H1 (cell line): ENCODE measurements around the gene RPS6KA5. TPM values are rescaled to one million over a fixed set of nuclear protein-coding genes. Genes with fewer than 3 reads are reported as not detected.

Source experiments
- CTCF ChIA-PET: fragments of 300-600 bp; sonication (Branson Sonifier 250); formaldehyde crosslinking; loops from one replicate; lab custom pipeline; 2021; ENCODE audit not compliant: partially characterized antibody; lab: Charles Lee
- POLR2A ChIA-PET: fragments of 300-600 bp; sonication (Branson Sonifier 250); formaldehyde crosslinking; loops from one replicate; lab custom pipeline; 2021; ENCODE audit warnings: inconsistent platforms; ENCODE audit not compliant: partially characterized antibody; lab: Charles Lee
- DNase-seq, 2 experiments: peaks; one replicate each; pipeline versions ENCODE4 v3.0.0 to v3.0.0-alpha.2; 2010 to 2022; ENCODE audit warnings: low spot score in 2 of 2, low read depth in 1 of 2, mixed read lengths in 1 of 2
- FAIRE-seq: peaks from 2 replicates; lab custom pipeline; 2011; peaks lifted over from hg19 to GRCh38; lab: Jason Lieb, UNC
- H2AFZ ChIP-seq: 2 replicates; pipeline ENCODE4 v1.8.1; 2012; ENCODE audit warnings: low read length, inconsistent platforms
- H2AK5ac ChIP-seq: 2 replicates; pipeline ENCODE4 v1.6.1; 2013; ENCODE audit warnings: low read depth, low read length
- H2BK120ac ChIP-seq: replicated peaks from 2 replicates; pipeline ENCODE3; 2013; ENCODE audit warnings: low read depth, low read length, inconsistent platforms
- H2BK12ac ChIP-seq: 2 replicates; pipeline ENCODE4 v1.6.1; 2013; ENCODE audit warnings: low read depth, low read length
- H2BK15ac ChIP-seq: 2 replicates; pipeline ENCODE4 v1.6.1; 2013; ENCODE audit warnings: low read length
- H2BK20ac ChIP-seq: 2 replicates; pipeline ENCODE4 v1.6.1; 2013; ENCODE audit warnings: low read length
- H2BK5ac ChIP-seq: 2 replicates; pipeline ENCODE4 v1.6.1; 2013; ENCODE audit warnings: low read depth, low read length
- H3K14ac ChIP-seq: 2 replicates; pipeline ENCODE4 v1.6.1; 2013; ENCODE audit warnings: inconsistent platforms; ENCODE audit not compliant: insufficient read length
- H3K18ac ChIP-seq: 2 replicates; pipeline ENCODE4 v1.6.1; 2013; ENCODE audit warnings: low read length; ENCODE audit errors: extremely low read depth
- H3K23ac ChIP-seq: 2 replicates; pipeline ENCODE4 v1.6.1; 2013; ENCODE audit warnings: inconsistent platforms; ENCODE audit not compliant: insufficient read length
- H3K23me2 ChIP-seq: 2 replicates; pipeline ENCODE4 v1.6.1; 2013; ENCODE audit warnings: low read depth, low read length
- H3K27ac ChIP-seq: 2 replicates; pipeline ENCODE4 v1.6.1; 2011; ENCODE audit warnings: low read depth, low read length, inconsistent platforms
- H3K27me3 ChIP-seq, 4 experiments: replicated peaks in 1 of 4; 1 replicate in 1 of 4; 2 replicates in 3 of 4; pipeline versions ENCODE4 v1.6.1 to v1.8.1; 2011 to 2013; ENCODE audit warnings: low read length in 3 of 4, mild to moderate bottlenecking in 3 of 4, inconsistent platforms in 2 of 4, mixed read lengths in 2 of 4, moderate library complexity in 1 of 4; ENCODE audit not compliant: control insufficient read depth in 3 of 4, insufficient read depth in 3 of 4; ENCODE audit errors: extremely low read depth in 1 of 4
- H3K36me3 ChIP-seq, 4 experiments: 2 replicates each; pipeline versions ENCODE4 v1.6.1 to v1.8.1; 2011 to 2013; ENCODE audit warnings: mild to moderate bottlenecking in 4 of 4, low read length in 3 of 4, moderate library complexity in 2 of 4, control low read depth in 1 of 4, inconsistent platforms in 1 of 4; ENCODE audit not compliant: insufficient read depth in 4 of 4, control insufficient read depth in 2 of 4
- H3K4ac ChIP-seq: replicated peaks from 2 replicates; pipeline ENCODE3; 2013; ENCODE audit warnings: low read length, low read depth, mixed read lengths, inconsistent platforms; ENCODE audit not compliant: insufficient read length
- H3K4me1 ChIP-seq, 4 experiments: replicated peaks in 1 of 4; 1 replicate in 1 of 4; 2 replicates in 3 of 4; pipeline versions ENCODE4 v1.6.1 to v1.8.1; 2011 to 2013; ENCODE audit warnings: low read length in 3 of 4, inconsistent platforms in 2 of 4, mixed read lengths in 1 of 4; ENCODE audit not compliant: insufficient read depth in 4 of 4, control insufficient read depth in 3 of 4
- H3K4me2 ChIP-seq, 2 experiments: 2 replicates each; pipeline versions ENCODE4 v1.6.1 to v1.8.1; 2011 to 2013; ENCODE audit warnings: low read depth in 2 of 2, low read length in 2 of 2, control low read depth in 1 of 2, inconsistent platforms in 1 of 2, mild to moderate bottlenecking in 1 of 2; ENCODE audit not compliant: insufficient read depth in 1 of 2
- H3K4me3 ChIP-seq, 4 experiments: fragments of 200-600, 300-600 bp in 1 of 4; sonication (generic), shearing (Covaris generic), sonication (Bioruptor Twin) in 1 of 4; 2 replicates each; pipeline versions ENCODE4 v1.5.1 to v1.8.1; 2011 to 2016; ENCODE audit warnings: low read length in 4 of 4, low read depth in 3 of 4, control low read depth in 2 of 4, inconsistent platforms in 2 of 4, mild to moderate bottlenecking in 2 of 4, mixed read lengths in 1 of 4, moderate library complexity in 1 of 4; ENCODE audit not compliant: insufficient read depth in 2 of 4; ENCODE audit errors: extremely low read depth in 1 of 4
- H3K56ac ChIP-seq: replicated peaks from 2 replicates; pipeline ENCODE3; 2013; ENCODE audit warnings: low read depth, mild to moderate bottlenecking, mixed read lengths, low read length, inconsistent platforms; ENCODE audit not compliant: insufficient read length
- H3K79me1 ChIP-seq: 2 replicates; pipeline ENCODE4 v1.6.1; 2013; ENCODE audit warnings: low read depth, low read length, control low read depth
- H3K79me2 ChIP-seq, 2 experiments: 2 replicates each; pipeline versions ENCODE4 v1.6.1 to v1.8.1; 2012 to 2013; ENCODE audit warnings: low read length in 2 of 2, mild to moderate bottlenecking in 2 of 2, inconsistent platforms in 1 of 2; ENCODE audit not compliant: insufficient read depth in 2 of 2, control insufficient read depth in 1 of 2
- H3K9ac ChIP-seq, 4 experiments: replicated peaks in 1 of 4; 1 replicate in 1 of 4; 2 replicates in 3 of 4; pipeline versions ENCODE4 v1.6.1 to v1.8.1; 2011 to 2013; ENCODE audit warnings: low read depth in 3 of 4, low read length in 3 of 4, control low read depth in 2 of 4, mild to moderate bottlenecking in 2 of 4, moderate library complexity in 2 of 4, inconsistent platforms in 1 of 4; ENCODE audit errors: extremely low read depth in 1 of 4
- H3K9me3 ChIP-seq, 2 experiments: 2 replicates each; pipeline versions ENCODE4 v1.6.1 to v1.8.1; 2012 to 2013; ENCODE audit warnings: mild to moderate bottlenecking in 2 of 2, moderate library complexity in 2 of 2, control low read depth in 1 of 2, inconsistent platforms in 1 of 2, low read depth in 1 of 2, low read length in 1 of 2, mixed read lengths in 1 of 2; ENCODE audit not compliant: insufficient read depth in 2 of 2
- H4K20me1 ChIP-seq, 2 experiments: replicated peaks in 1 of 2; 2 replicates each; pipeline versions ENCODE3 to v1.8.1; 2011 to 2013; ENCODE audit warnings: inconsistent platforms in 2 of 2, low read length in 2 of 2, mild to moderate bottlenecking in 1 of 2; ENCODE audit not compliant: insufficient read depth in 2 of 2, control insufficient read depth in 1 of 2
- H4K5ac ChIP-seq: 2 replicates; pipeline ENCODE4 v1.6.1; 2013; ENCODE audit warnings: low read length, low read depth, mixed read lengths, inconsistent platforms; ENCODE audit not compliant: insufficient read length
- H4K8ac ChIP-seq: 2 replicates; pipeline ENCODE4 v1.8.0; 2013; ENCODE audit warnings: mild to moderate bottlenecking, moderate library complexity, low read length, inconsistent platforms; ENCODE audit not compliant: insufficient read depth; ENCODE audit errors: extremely low read depth
- H4K91ac ChIP-seq: replicated peaks from 2 replicates; pipeline ENCODE3; 2013; ENCODE audit warnings: low read length, mixed read lengths, inconsistent platforms; ENCODE audit not compliant: insufficient read length
- ASH2L ChIP-seq: fragments of 200-600, 300-600 bp; sonication (generic); IDR thresholded peaks from one replicate; pipeline ENCODE4 v1.7.1; 2017; ENCODE audit warnings: low read length
- CBX5 ChIP-seq: fragments of 300-800, 300-1000 bp; sonication (generic); IDR thresholded peaks from 2 replicates; pipeline ENCODE4 v1.7.1; 2016; ENCODE audit warnings: antibody characterized with exemption, low read length, low read depth
- CBX8 ChIP-seq: fragments of 300-800, 300-1000 bp; sonication (generic); IDR thresholded peaks from 2 replicates; pipeline ENCODE4 v1.7.1; 2016; ENCODE audit warnings: low read depth, low read length, borderline replicate concordance
- CHD1 ChIP-seq: IDR thresholded peaks from 2 replicates; pipeline ENCODE4 v1.6.1; 2012; ENCODE audit warnings: low read depth, low read length, improper control_type of control experiment
- EZH2 ChIP-seq: fragments of 200-600 bp; sonication (generic); IDR thresholded peaks from 2 replicates; pipeline ENCODE4 v1.7.1; 2012; ENCODE audit warnings: low read depth, mild to moderate bottlenecking, moderate library complexity, low read length, inconsistent platforms; ENCODE audit not compliant: severe bottlenecking
- HDAC2 ChIP-seq, 2 experiments: fragments of 300-600 bp in 1 of 2; sonication (generic) in 1 of 2; IDR thresholded peaks; 2 replicates each; pipeline ENCODE4 v1.6.1; 2011 to 2012; ENCODE audit warnings: low read depth in 2 of 2, low read length in 2 of 2, mild to moderate bottlenecking in 2 of 2, moderate library complexity in 2 of 2, borderline replicate concordance in 1 of 2, inconsistent platforms in 1 of 2
- JUND ChIP-seq: IDR thresholded peaks from 2 replicates; pipeline ENCODE4 v1.6.1; 2011; ENCODE audit warnings: mild to moderate bottlenecking, improper control_type of control experiment, low read length
- MAFK ChIP-seq: IDR thresholded peaks from 2 replicates; pipeline ENCODE4 v1.6.1; 2012; ENCODE audit warnings: low read depth, mild to moderate bottlenecking, improper control_type of control experiment, low read length
- NANOG ChIP-seq: IDR thresholded peaks from 2 replicates; pipeline ENCODE4 v1.6.1; 2011; ENCODE audit warnings: low read length, low read depth, mild to moderate bottlenecking, inconsistent platforms; ENCODE audit not compliant: insufficient read depth, poor library complexity, severe bottlenecking
- PHF8 ChIP-seq: fragments of 200-600 bp; sonication (generic); conservative IDR thresholded peaks from 2 replicates; pipeline ENCODE4 v1.7.1; 2012; ENCODE audit warnings: low read depth, mild to moderate bottlenecking, inconsistent platforms, low read length, moderate library complexity
- POLR2A ChIP-seq, 2 experiments: IDR thresholded peaks; 1 replicate in 1 of 2; 2 replicates in 1 of 2; pipeline ENCODE4 v1.6.1; 2011; ENCODE audit warnings: low read depth in 2 of 2, low read length in 2 of 2, mild to moderate bottlenecking in 2 of 2; ENCODE audit errors: control extremely low read depth in 1 of 2
- POU5F1 ChIP-seq: IDR thresholded peaks from 2 replicates; pipeline ENCODE4 v1.6.1; 2011; ENCODE audit warnings: low read depth, mild to moderate bottlenecking, low read length, moderate library complexity
- RXRA ChIP-seq: IDR thresholded peaks from 2 replicates; pipeline ENCODE4 v1.6.1; 2011; ENCODE audit warnings: low read depth, mild to moderate bottlenecking, low read length, moderate library complexity; ENCODE audit not compliant: insufficient read depth
- SP4 ChIP-seq: IDR thresholded peaks from 2 replicates; pipeline ENCODE4 v1.6.1; 2012; ENCODE audit warnings: low read length, inconsistent platforms
- WGBS, 2 experiments: shearing (Covaris generic) in 1 of 2; methylation state at CpG; one replicate each; pipeline versions ENCODE4 v1.1.6 to v1.1.7; 2013 to 2015; ENCODE audit warnings: low lambda C conversion rate in 2 of 2, mixed read lengths in 2 of 2, inconsistent platforms in 1 of 2, low coverage in 1 of 2, missing lambda C conversion rate in 1 of 2; ENCODE audit not compliant: insufficient replicate concordance in 2 of 2, insufficient coverage in 1 of 2, insufficient read length in 1 of 2; ENCODE audit errors: extremely low coverage in 1 of 2, missing lambda C conversion rate in 1 of 2; 5-methylcytosine and 5-hydroxymethylcytosine counted together
- polyA plus RNA-seq, 7 experiments: library from polyadenylated mRNA; depleted of rRNA in 3 of 7; stranded (reverse) in 5 of 7; unstranded in 2 of 7; fragments of >200 nt in 5 of 7; fragments of 200-250 nt in 2 of 7; gene quantifications; 1 replicate in 5 of 7; 2 replicates in 1 of 7; 4 replicates in 1 of 7; pipeline versions ENCODE4 v1.2.1 to v1.2.3, GENCODE V29; 2011 to 2013; ENCODE audit warnings: missing spikeins in 2 of 7, mixed read lengths in 2 of 7
- total RNA-seq: library from RNA; stranded (reverse); fragmentation: NEBNext Ultra II Directional; extraction: Animal tissue kit (Norgen Biotek cat#: 25700); gene quantifications from 2 replicates; pipeline ENCODE4 v1.2.1, GENCODE V29; 2021

Gene RPS6KA5
- total and polyA plus RNA-seq, 2 of the 8 experiments (the other 6 are each of a cell fraction or from before 2014, with no cell fraction given): 0.85 to 3.1 TPM

GRCh38 chr14:91021991-91022621 is 38.3 kb downstream of the RPS6KA5 start:
- Histone ChIP-seq H3K27me3 (no peaks in the 10 kb centered on the region), H2BK5ac (no peak overlapping the region), H3K79me2 (no peaks in the 10 kb centered on the region), H3K56ac (no peak overlapping the region), H3K4me2 (no peak overlapping the region), H3K9ac (no peak overlapping the region), H3K14ac (no peak overlapping the region), H3K4ac (no peak overlapping the region), H4K8ac (no peak overlapping the region), H3K27ac (no peak overlapping the region), H4K91ac (no peak overlapping the region), H2BK20ac (no peak overlapping the region), H2AFZ (no peak overlapping the region), H3K4me1 (no peaks in the 10 kb centered on the region), H2BK12ac (no peak overlapping the region), H3K9me3 (no peaks in the 10 kb centered on the region), H4K20me1 (no peaks in the 10 kb centered on the region), H3K36me3 (no peaks in the 10 kb centered on the region), H3K23ac (no peak overlapping the region), H2BK15ac (no peak overlapping the region), H3K79me1 (no peaks in the 10 kb centered on the region), H3K23me2 (no peaks in the 10 kb centered on the region; the same call in 1 of the 2 replicates), H2BK120ac (no peak overlapping the region), H2AK5ac (no peak overlapping the region), H4K5ac (no peak overlapping the region), H3K4me3 (no peak overlapping the region), H3K18ac (no peak overlapping the region)
- no peak for DNase-seq
- ChIA-PET CTCF (no interaction called here), POLR2A (no interaction called here)
- WGBS, 2 experiments: 91% methylated on average over 1 of the region's 1 CpG; no CpG with 5 or more reads in 1 of the 2 experiments
- no peak for FAIRE-seq
- no peak for TF ChIP-seq RXRA
- no peak for TF ChIP-seq SP4
- no peak for TF ChIP-seq JUND
- TF ChIP-seq ASH2L: no peak
- no peak for TF ChIP-seq CHD1
- TF ChIP-seq NANOG: no peak
- no peak for TF ChIP-seq CBX8
- TF ChIP-seq EZH2: no peak
- no peak for TF ChIP-seq MAFK
- no peak for TF ChIP-seq CBX5
- TF ChIP-seq PHF8: no peak
- TF ChIP-seq POLR2A (IDR thresholded peaks at IDR 0.05; ENCODE audit: control extremely low read depth in 1 of 2, low read depth in 2 of 2, low read length in 2 of 2): no peak
- no peak for TF ChIP-seq POU5F1
- TF ChIP-seq HDAC2 (IDR thresholded peaks at IDR 0.05; ENCODE audit: borderline replicate concordance in 1 of 2, low read depth in 2 of 2, low read length in 2 of 2): no peak
